Urinary bladder (tissue), 4 donors: ENCODE measurements around the gene NBEAL1. TPM values are rescaled to one million over a fixed set of nuclear protein-coding genes. Genes with fewer than 3 reads are reported as not detected.
"Not testable (repeated sequence)": the region's sequence is repeated elsewhere in the genome, so short reads cannot be mapped to it uniquely, and the experiment has no call there.

Experiments
- DNase-seq: peaks from one replicate; pipeline ENCODE4 v3.0.0-alpha.2; 2015; ENCODE audit errors: extremely low spot score
- H3K27ac ChIP-seq: one replicate; pipeline ENCODE4 v1.5.1; 2013; ENCODE audit warnings: low read depth, mild to moderate bottlenecking, moderate library complexity
- H3K36me3 ChIP-seq: one replicate; pipeline ENCODE4 v1.6.1; 2013; ENCODE audit warnings: mild to moderate bottlenecking, moderate library complexity; ENCODE audit not compliant: insufficient read depth
- H3K4me1 ChIP-seq: one replicate; pipeline ENCODE4 v1.6.1; 2013; ENCODE audit warnings: mild to moderate bottlenecking, moderate library complexity; ENCODE audit not compliant: insufficient read depth
- H3K4me3 ChIP-seq: one replicate; pipeline ENCODE4 v1.5.1; 2013; ENCODE audit warnings: low read depth, low read length
- WGBS: extraction: QIAGEN DNeasy Blood & Tissue Kit; methylation state at CpG from one replicate; pipeline ENCODE4 v1.1.7; 2013; 5-methylcytosine and 5-hydroxymethylcytosine counted together
- polyA plus RNA-seq: library from polyadenylated mRNA; stranded (reverse); fragments of 200-250 nt; gene quantifications from one replicate; pipeline ENCODE4 v1.2.3, GENCODE V29; 2013
- total RNA-seq: library from RNA; depleted of rRNA; stranded (reverse); fragments of >200 nt; gene quantifications from one replicate; pipeline ENCODE4 v1.2.3, GENCODE V29; 2014
- donor health status: healthy with polysubstance abuse.
- donor health status: healthy.

The NBEAL1 gene
- total and polyA plus RNA-seq, 2 donors, result 14.2 to 122 TPM

DNA sequence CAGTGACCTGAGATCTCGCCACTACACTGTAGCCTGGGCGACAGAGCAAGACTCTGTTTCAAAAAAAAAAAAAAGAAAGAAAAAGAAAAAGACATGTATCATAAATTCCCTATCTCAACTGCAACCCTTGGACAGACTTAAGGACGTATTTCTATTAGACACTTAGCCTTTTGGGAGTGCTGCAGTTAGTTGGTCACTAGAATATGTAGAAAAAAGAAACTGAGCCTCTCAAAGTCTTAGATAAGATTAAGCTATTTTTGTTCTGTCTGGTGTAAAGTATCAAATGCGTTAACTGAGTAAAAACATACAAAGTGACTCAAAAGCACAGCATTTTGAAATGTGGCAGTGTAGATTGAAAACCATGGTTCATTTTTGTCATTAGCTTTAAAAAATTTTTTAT is 7.3 kb downstream of the NBEAL1 start:
- Histone ChIP-seq H3K27ac (no peak overlapping the region), H3K4me3 (no peak overlapping the region), H3K4me1 (no peaks in the 10 kb centered on the region), H3K36me3 (no peaks in the 10 kb centered on the region)
- no peak for DNase-seq
- 53% methylated on average over 4 of the region's 4 CpGs for WGBS

DNA sequence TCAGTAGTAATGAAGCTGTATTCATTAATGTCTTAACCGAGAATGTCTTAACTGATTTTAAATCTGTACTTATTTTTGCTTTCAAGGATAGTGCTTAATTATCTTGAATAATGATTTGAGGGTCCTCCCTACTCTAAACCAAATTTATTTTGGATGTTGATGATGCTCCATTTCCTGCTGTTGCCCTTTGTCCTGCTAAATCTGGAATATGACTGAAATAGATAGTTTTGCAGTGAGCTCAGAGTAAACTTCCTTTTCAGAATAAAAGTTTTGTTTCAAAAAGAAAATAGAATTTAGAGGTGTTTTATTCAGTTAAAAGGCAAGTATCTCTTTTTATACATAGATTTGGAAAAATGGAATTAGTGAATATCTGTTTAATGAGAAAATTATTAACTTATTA is 8.1 kb downstream of the NBEAL1 start:
- Histone ChIP-seq H3K4me3 (no peak overlapping the region), H3K27ac (no peak overlapping the region), H3K36me3 (no peaks in the 10 kb centered on the region), H3K4me1 (no peaks in the 10 kb centered on the region)
- no peak for DNase-seq
- WGBS, result 52% methylated on average over 1 of the region's 1 CpG

DNA sequence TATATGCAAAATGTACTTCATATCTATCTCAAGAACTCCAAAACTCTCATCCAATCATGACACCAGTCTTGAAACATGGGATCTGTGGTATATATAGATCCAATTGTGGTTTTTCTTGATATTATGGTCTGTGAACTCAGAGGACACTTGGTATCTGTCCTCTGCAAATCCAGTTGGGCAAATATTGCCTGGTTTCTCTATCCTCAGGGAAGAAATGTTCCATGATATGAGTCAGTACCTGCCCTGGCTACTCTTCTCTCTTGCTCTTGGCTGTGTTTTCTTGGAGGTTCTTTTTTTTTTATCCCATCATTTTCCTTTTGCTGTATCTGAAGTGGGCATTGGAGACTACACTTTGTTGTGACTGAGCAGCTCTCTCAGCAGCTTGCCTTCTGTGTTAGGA is 10.9 kb downstream of the NBEAL1 start:
- Histone ChIP-seq H3K36me3 (no peaks in the 10 kb centered on the region), H3K4me1 (no peaks in the 10 kb centered on the region), H3K27ac (no peak overlapping the region), H3K4me3 (no peak overlapping the region)
- no peak for DNase-seq

DNA sequence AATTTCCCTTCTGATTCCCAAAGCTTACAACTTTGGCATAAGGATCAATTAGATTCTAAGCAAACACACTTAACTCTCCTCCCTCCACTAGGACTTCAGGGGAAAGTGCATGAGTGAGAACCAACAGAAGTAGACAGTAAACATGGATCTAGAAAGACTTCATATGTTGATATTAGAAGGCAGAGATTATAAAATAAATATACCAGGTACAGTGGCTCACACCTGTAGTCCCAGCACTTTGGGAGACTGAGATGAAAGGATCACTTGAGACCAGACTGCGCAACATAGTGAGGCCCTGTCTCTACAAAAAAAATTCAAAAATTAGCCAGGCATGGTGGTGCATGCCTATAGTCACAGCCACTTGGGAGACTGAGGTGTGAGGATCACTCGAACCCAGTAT is 15.9 kb downstream of the NBEAL1 start:
- no peak overlapping the region for H3K27ac ChIP-seq
- no peaks in the 10 kb centered on the region for H3K36me3 ChIP-seq
- DNase-seq, result no peak
- no peak overlapping the region for H3K4me3 ChIP-seq
- H3K4me1 ChIP-seq, result no peaks in the 10 kb centered on the region
- 98% methylated on average over 2 of the region's 2 CpGs for WGBS

DNA sequence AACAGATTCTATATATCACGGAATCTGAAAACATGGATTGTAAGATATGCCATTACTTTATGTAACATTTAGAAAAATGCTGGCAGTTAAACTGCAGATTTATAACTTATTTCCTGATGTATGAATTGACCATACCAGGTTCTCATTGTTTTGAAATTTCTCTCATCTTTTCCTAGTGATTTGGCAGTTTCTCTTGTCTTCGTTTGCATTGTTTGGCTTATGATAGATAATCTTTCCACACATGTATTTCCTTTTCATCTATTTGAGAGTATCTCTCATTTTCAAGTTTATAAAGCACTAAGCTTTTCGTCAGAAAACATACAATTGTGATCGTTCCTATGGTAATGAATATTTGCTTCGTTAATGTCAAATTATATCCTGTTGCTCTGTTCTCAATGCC is 16.3 kb downstream of the NBEAL1 start:
- Histone ChIP-seq H3K27ac (no peak overlapping the region), H3K4me1 (no peaks in the 10 kb centered on the region), H3K36me3 (no peaks in the 10 kb centered on the region), H3K4me3 (no peak overlapping the region)
- DNase-seq, result no peak
- 79% methylated on average over 5 of the region's 5 CpGs for WGBS

DNA sequence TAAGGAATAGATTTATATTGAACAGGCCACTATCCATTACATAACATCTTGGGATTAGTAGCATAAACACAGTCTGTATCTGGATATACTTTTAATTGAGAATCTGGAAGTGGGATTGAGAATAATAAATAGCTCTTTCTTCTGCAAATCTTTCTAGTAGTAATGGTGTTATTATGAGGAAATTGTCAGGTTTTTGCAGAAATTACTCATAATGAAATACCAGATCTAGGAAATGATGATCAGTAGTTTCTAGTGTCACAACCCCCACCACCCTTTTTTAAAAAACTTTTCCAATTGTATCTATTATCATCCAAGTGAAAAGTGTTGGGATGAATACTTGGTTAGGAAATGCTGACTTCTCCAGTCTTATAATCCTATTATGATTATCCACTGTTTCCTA is 18.7 kb downstream of the NBEAL1 start:
- Histone ChIP-seq H3K27ac (no peak overlapping the region), H3K36me3 (no peaks in the 10 kb centered on the region), H3K4me3 (no peak overlapping the region), H3K4me1 (no peaks in the 10 kb centered on the region)
- DNase-seq, result no peak

DNA sequence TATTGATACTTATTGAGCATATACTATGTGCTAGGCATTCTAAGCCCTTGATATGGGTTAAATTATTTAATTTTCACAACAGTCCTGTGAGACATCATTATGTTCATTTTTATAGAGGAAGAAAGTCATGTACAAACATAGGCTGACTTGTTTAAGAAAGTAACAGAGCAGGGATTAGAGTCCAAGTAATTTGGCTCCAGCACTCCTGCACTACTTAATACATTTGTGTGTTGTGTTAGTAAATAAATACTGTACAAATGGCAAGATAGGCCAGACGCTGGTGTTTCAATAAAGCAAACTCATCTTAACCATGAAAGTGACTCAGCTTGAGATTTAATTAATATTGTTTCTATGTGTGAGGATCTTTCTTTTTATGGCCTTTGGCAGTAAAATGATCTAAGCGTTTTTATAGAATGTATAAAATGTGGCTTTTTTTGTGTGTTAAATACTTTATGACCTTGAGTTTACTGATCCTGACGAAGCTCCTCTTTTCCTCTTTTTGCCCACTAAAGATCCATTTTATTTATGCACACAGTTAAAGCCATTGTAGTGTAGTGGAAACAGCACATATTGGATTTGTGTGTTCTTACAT is 21.3 kb downstream of the NBEAL1 start:
- Histone ChIP-seq H3K27ac (no peak overlapping the region), H3K4me1 (peaks cover 2% of the 10 kb centered on the region), H3K4me3 (no peak overlapping the region), H3K36me3 (no peaks in the 10 kb centered on the region)
- WGBS, result 52% methylated on average over 3 of the region's 3 CpGs
- DNase-seq, result no peak

DNA sequence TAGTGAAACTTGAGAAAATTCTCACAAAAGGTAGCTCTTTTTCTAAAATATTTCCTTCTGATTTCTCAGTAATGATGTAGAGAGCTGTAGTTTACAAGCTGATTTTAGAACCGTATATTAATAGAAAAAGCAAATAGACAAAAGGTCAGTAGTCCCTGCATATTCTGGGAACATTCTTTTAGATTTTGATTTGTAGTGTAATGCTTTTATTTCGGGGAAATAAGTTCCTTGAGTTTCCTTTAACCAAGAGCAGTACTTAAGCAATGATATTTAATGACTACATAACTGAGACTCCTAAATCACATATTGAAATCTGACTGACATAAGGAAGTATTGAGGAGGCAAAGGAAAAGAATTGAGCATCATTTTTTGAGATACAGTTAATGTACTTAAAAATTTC is 22.4 kb downstream of the NBEAL1 start:
- WGBS, result 64% methylated on average over 2 of the region's 2 CpGs
- H3K4me1 ChIP-seq, result peaks cover 2% of the 10 kb centered on the region
- no peaks in the 10 kb centered on the region for H3K36me3 ChIP-seq
- DNase-seq, result no peak
- no peak overlapping the region for H3K27ac ChIP-seq
- no peak overlapping the region for H3K4me3 ChIP-seq

DNA sequence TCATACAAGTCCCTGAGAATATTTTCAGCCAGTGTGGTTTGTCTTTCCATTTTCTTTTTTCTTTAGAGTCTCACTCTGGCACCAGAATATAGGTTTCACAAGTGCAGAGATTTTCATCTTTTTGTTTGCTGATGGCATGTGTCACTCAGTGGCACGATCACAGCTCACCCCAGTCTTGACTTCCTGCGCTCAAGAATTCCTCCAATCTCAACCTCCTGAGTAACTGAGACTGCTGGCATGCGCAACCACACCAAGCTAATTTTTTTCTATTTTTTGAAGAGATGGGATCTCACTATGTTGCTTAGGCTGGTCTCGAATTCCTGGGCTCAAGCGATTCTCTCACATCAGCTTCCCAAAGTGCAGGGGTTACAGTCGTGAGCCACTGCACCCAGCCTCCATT is 23.9 kb downstream of the NBEAL1 start:
- H3K27ac ChIP-seq, result no peak overlapping the region
- peaks cover 2% of the 10 kb centered on the region for H3K4me1 ChIP-seq
- DNase-seq, result no peak
- WGBS, result 91% methylated on average over 6 of the region's 6 CpGs
- H3K4me3 ChIP-seq, result no peak overlapping the region
- no peaks in the 10 kb centered on the region for H3K36me3 ChIP-seq

DNA sequence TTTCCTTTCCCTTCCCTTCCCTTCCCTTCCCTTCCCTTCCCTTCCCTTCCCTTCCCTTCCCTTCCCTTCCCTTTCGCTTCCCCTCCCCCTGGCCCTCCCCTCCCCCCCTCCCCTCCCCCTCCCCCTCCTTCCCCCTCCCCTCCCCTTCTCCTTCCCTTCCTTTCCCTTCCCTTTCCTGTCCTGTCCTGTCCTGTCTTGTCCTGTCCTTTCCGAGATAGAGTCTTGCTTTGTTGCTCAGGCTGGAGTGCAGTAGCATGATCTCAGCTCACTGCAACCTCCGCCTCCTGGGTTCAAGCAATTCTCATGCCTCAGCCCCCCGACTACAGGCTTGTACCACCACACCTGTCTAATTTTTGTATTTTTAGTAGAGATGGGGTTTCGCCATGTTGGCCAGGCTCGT is 24.5 kb downstream of the NBEAL1 start:
- H3K4me3 ChIP-seq, H3K27ac ChIP-seq, H3K4me1 ChIP-seq, H3K36me3 ChIP-seq, DNase-seq: not testable (repeated sequence)
- 82% methylated on average over 6 of the region's 6 CpGs for WGBS

DNA sequence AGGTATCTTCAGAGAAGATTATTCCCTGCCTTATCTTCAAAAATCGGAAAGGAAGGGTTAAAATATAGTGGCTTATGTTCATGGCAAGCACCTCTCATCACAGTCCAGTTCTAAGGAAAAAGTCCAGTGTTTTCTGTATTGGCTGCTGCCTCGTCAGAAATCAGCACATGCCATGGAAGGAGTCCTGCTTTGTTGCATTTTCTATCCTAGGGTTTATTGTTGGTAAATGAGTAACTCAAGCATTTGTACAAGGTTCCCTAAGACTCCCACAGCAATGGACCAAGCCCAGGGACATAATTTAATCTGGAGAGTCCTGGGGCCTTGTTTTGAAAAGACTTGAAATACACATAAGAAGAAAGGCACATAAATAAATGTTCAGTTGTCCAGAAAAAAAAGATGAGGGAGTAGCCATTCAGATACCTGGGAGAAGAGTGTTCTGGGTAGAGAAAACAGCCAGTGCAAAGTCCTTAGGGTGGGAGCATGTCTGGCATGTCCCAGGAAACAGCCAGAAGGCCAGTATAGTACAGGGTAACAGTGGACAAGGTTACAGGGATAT is 26.4 kb downstream of the NBEAL1 start:
- Histone ChIP-seq H3K36me3 (no peaks in the 10 kb centered on the region), H3K4me3 (no peak overlapping the region), H3K27ac (no peak overlapping the region), H3K4me1 (peaks cover 2% of the 10 kb centered on the region)
- 80% methylated on average over 2 of the region's 2 CpGs for WGBS
- no peak for DNase-seq

DNA sequence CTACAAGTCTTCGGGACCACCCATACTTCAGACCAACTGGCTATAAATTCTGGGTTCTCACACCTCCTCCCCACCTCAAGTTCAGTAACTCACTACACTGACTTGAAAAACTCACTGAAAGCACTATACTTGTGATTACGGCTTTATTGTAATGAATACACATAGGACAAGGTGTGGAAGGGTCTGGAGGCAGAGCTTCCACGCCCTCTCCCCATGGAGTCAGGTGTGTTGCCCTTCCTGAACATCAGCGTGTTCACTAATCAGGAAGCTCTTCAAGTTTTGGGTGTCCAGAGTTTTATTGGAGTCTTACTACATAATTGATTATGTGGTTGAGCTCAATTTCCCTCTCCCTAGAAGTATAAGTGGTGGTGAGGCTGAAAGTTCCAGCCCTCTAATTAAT is 27.5 kb downstream of the NBEAL1 start:
- Histone ChIP-seq H3K4me3 (no peak overlapping the region), H3K27ac (no peak overlapping the region), H3K4me1 (peaks cover 2% of the 10 kb centered on the region), H3K36me3 (peaks cover 3% of the 10 kb centered on the region)
- WGBS, result 98% methylated on average over 4 of the region's 4 CpGs
- no peak for DNase-seq

DNA sequence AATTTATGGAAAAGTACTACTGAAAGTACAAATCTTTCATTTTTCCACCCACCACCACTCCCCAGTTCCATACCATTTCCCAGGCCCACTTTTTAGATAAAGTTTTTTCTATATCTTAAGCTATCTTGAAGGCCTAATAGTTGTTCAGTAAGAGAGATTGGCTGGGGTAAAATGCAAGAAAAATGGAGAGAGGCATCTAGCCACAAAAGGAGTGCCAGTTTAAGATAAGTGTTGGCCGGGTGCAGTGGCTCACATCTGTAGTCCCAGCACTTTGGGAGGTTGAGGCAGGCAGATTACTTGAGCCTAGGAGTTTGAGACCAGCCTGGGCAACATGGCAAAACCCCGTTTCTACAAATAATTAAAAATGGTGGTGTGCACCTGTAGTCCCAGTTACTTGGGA is 28.6 kb downstream of the NBEAL1 start:
- no peak overlapping the region for H3K27ac ChIP-seq
- H3K36me3 ChIP-seq, result peaks cover 3% of the 10 kb centered on the region
- H3K4me3 ChIP-seq, result no peak overlapping the region
- H3K4me1 ChIP-seq, result peaks cover 2% of the 10 kb centered on the region
- 96% methylated on average over 2 of the region's 2 CpGs for WGBS
- no peak for DNase-seq

DNA sequence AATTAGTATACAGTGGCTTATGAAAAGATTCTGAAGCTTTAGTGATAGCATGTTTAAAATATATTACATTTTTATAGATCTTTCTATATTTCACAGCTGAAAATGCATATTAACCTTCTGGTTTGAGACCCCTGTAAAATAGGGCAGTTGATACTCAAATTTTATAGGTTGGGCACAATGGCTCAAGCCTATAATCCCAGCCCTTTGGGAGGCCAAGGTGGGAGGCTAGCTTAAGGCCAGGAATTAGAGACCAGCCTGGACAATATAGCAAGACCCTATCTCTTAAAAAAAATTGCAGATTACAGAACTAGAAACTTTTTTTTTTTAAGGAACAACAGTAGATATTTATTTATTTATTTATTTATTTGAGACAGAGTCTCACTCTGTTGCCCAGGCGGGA is 31.2 kb downstream of the NBEAL1 start:
- no peak overlapping the region for H3K4me3 ChIP-seq
- no peaks in the 10 kb centered on the region for H3K4me1 ChIP-seq
- WGBS, result 97% methylated on average over 1 of the region's 1 CpG
- DNase-seq, result no peak
- H3K27ac ChIP-seq, result no peak overlapping the region
- peaks cover 5% of the 10 kb centered on the region for H3K36me3 ChIP-seq

DNA sequence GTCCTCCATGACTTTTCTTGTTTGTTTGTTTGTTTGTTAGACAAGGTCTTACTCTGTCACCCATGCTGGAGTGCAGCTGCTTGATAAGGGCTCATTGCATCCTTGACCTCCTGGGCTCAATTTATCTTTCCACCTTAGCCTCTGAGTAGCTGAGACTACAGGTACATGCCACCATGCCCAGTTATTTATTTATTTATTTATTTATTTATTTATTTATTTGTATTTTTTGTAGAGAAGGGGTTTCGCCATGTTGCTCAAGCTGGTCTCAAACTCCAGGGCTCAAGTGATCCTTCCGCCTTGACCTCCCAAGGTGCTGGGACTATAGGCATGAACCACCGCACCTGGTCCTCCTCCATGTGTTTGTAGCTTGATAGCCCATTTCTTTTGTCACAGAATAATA is 37.9 kb downstream of the NBEAL1 start:
- no peaks in the 10 kb centered on the region for H3K4me1 ChIP-seq
- no peak for DNase-seq
- 99% methylated on average over 3 of the region's 3 CpGs for WGBS
- no peak overlapping the region for H3K4me3 ChIP-seq
- no peak overlapping the region for H3K27ac ChIP-seq
- H3K36me3 ChIP-seq, result peaks cover 2% of the 10 kb centered on the region
